HEK293 (cell line): ENCODE measurements around the gene TMEM212.

Source experiments
- ATF2 ChIP-seq: fragments of 450-650 bp; formaldehyde crosslinking; IDR thresholded peaks from 2 replicates; pipeline ENCODE4 v1.5.1; 2016; ENCODE audit warnings: missing biosample characterization, missing genetic modification characterization, low read depth
- CTCF ChIP-seq: fragments of 450-650 bp; formaldehyde crosslinking; IDR thresholded peaks from 2 replicates; pipeline ENCODE4 v1.5.1; 2016; ENCODE audit warnings: missing biosample characterization, missing genetic modification characterization
- GLI4 ChIP-seq: fragments of 450-650 bp; formaldehyde crosslinking; IDR thresholded peaks from 2 replicates; pipeline ENCODE4 v1.5.1; 2016; ENCODE audit warnings: missing biosample characterization, missing genetic modification characterization
- KLF7 ChIP-seq: fragments of 450-650 bp; formaldehyde crosslinking; IDR thresholded peaks from 2 replicates; pipeline ENCODE4 v1.5.1; 2016; ENCODE audit warnings: missing biosample characterization, missing genetic modification characterization, borderline replicate concordance
- MYNN ChIP-seq: fragments of 450-650 bp; formaldehyde crosslinking; IDR thresholded peaks from 2 replicates; pipeline ENCODE4 v1.5.1; 2016; ENCODE audit warnings: missing biosample characterization, missing genetic modification characterization, borderline replicate concordance
- PRDM6 ChIP-seq: fragments of 450-650 bp; formaldehyde crosslinking; IDR thresholded peaks from 2 replicates; pipeline ENCODE4 v1.5.1; 2017; ENCODE audit warnings: missing biosample characterization, missing genetic modification characterization
- TCF7L2 ChIP-seq: IDR thresholded peaks from 2 replicates; pipeline ENCODE4 v1.6.1; 2011; ENCODE audit warnings: low read depth, mild to moderate bottlenecking, inconsistent platforms, low read length, moderate library complexity, borderline replicate concordance
- ZNF221 ChIP-seq: fragments of 450-650 bp; formaldehyde crosslinking; IDR thresholded peaks from 2 replicates; pipeline ENCODE4 v1.5.1; 2017; ENCODE audit warnings: missing biosample characterization, missing genetic modification characterization, borderline replicate concordance
- ZNF24 ChIP-seq: fragments of 450-650 bp; formaldehyde crosslinking; IDR thresholded peaks from 2 replicates; pipeline ENCODE4 v1.5.1; 2016; ENCODE audit warnings: missing biosample characterization, missing genetic modification characterization
- ZNF311 ChIP-seq: fragments of 450-650 bp; formaldehyde crosslinking; IDR thresholded peaks from 2 replicates; pipeline ENCODE4 v1.5.1; 2017; ENCODE audit warnings: missing biosample characterization, missing genetic modification characterization, borderline replicate concordance
- ZNF48 ChIP-seq: fragments of 450-650 bp; formaldehyde crosslinking; IDR thresholded peaks from 2 replicates; pipeline ENCODE4 v1.5.1; 2016; ENCODE audit warnings: missing biosample characterization, missing genetic modification characterization
- ZNF747 ChIP-seq: fragments of 450-650 bp; formaldehyde crosslinking; IDR thresholded peaks from 2 replicates; pipeline ENCODE4 v1.5.1; 2016; ENCODE audit warnings: missing biosample characterization, missing genetic modification characterization

- TF ChIP-seq CTCF (tag by site-specific recombination) (no peak), KLF7 (no peak), MYNN (tag by site-specific recombination) (no peak), GLI4 (tag by site-specific recombination) (no peak), ZNF221 (no peak), TCF7L2 (no peak), ZNF48 (tag by site-specific recombination) (no peak), ATF2 (tag by site-specific recombination) (no peak), PRDM6 (tag by site-specific recombination) (no peak), ZNF311 (tag by site-specific recombination) (no peak), ZNF747 (no peak), ZNF24 (tag by site-specific recombination) (no peak)
These were observed 19.0 kb upstream of the TMEM212 start for GRCh38 chr3:171824116-171824515.
